SK-N-MC (cell line): ENCODE results near the gene PTOV1.

ENCODE experiments used
- EZH2 ChIP-seq: fragments of 200-600 bp; sonication (generic); IDR thresholded peaks from one replicate; pipeline ENCODE4 v1.6.1; 2017; ENCODE audit warnings: antibody characterized with exemption
- POLR2AphosphoS5 ChIP-seq: IDR thresholded peaks from 2 replicates; pipeline ENCODE4 v1.6.1; 2012; ENCODE audit warnings: mild to moderate bottlenecking, low read depth, low read length, borderline replicate concordance

- TF ChIP-seq EZH2 = no peak
- no peak for TF ChIP-seq POLR2AphosphoS5
Measured at GRCh38 chr19:49906879-49907564, 56.1 kb downstream of the PTOV1 start.
